SU-DHL-6 (cell line): ENCODE data around the gene TULP4.

Experiments
- H2AFZ ChIP-seq: fragments of 200-600 bp; sonication (generic); 2 replicates; pipeline ENCODE4 v1.6.1; 2014; ENCODE audit warnings: low read depth, mild to moderate bottlenecking, moderate library complexity, mixed read lengths, antibody characterized with exemption, low read length; ENCODE audit not compliant: severe bottlenecking
- H3F3A ChIP-seq: fragments of 200-600 bp; shearing (Covaris generic); 2 replicates; pipeline ENCODE4 v1.6.0; 2016; ENCODE audit warnings: antibody characterized with exemption, mild to moderate bottlenecking; ENCODE audit not compliant: insufficient read depth
- H3K27ac ChIP-seq: fragments of 200-600 bp; sonication (generic); 2 replicates; pipeline ENCODE4 v1.5.1; 2016; ENCODE audit warnings: low read depth, mild to moderate bottlenecking, low read length, moderate library complexity, mixed read lengths
- H3K27me3 ChIP-seq: fragments of 200-600 bp; sonication (generic), shearing (Covaris generic); 2 replicates; pipeline ENCODE4 v1.6.0; 2014; ENCODE audit warnings: mild to moderate bottlenecking, low read length
- H3K36me3 ChIP-seq: fragments of 200-600 bp; sonication (generic); 2 replicates; pipeline ENCODE4 v1.6.1; 2014; ENCODE audit warnings: mild to moderate bottlenecking, low read length, mixed read lengths
- H3K4me2 ChIP-seq: fragments of 300-600, 200-600 bp; shearing (Covaris generic), sonication (generic); 2 replicates; pipeline ENCODE4 v1.6.0; 2014; ENCODE audit warnings: low read length, low read depth, mild to moderate bottlenecking; ENCODE audit not compliant: poor library complexity, severe bottlenecking
- H3K4me3 ChIP-seq: fragments of 200-600 bp; sonication (generic); 2 replicates; pipeline ENCODE4 v1.5.1; 2014; ENCODE audit warnings: antibody characterized with exemption, low read length, mild to moderate bottlenecking, mixed read lengths; ENCODE audit not compliant: insufficient read depth, poor library complexity, severe bottlenecking
- H3K79me2 ChIP-seq: fragments of 200-600 bp; sonication (generic); 2 replicates; pipeline ENCODE4 v1.6.1; 2014; ENCODE audit warnings: mild to moderate bottlenecking, low read length, moderate library complexity; ENCODE audit not compliant: insufficient read depth
- H3K9ac ChIP-seq: fragments of 200-600 bp; sonication (generic); 2 replicates; pipeline ENCODE4 v1.7.0; 2014; ENCODE audit warnings: mild to moderate bottlenecking, low read length
- H3K9me2 ChIP-seq: fragments of 200-600 bp; sonication (generic); replicated peaks from 2 replicates; pipeline ENCODE4 v1.6.1; 2014; ENCODE audit warnings: low read length; ENCODE audit not compliant: insufficient read depth
- H3K9me3 ChIP-seq: fragments of 200-600 bp; sonication (generic); 2 replicates; pipeline ENCODE4 v1.6.1; 2014; ENCODE audit warnings: low read length, mixed read lengths; ENCODE audit not compliant: insufficient read depth
- H4K20me1 ChIP-seq: fragments of 200-600 bp; sonication (generic); 2 replicates; pipeline ENCODE4 v1.6.1; 2014; ENCODE audit warnings: low read depth, mild to moderate bottlenecking, antibody characterized with exemption, low read length, moderate library complexity, mixed read lengths
- CTCF ChIP-seq: fragments of 200-600 bp; sonication (generic); IDR thresholded peaks from one replicate; pipeline ENCODE4 v1.5.1; 2017; ENCODE audit warnings: antibody characterized with exemption, mild to moderate bottlenecking, low read length, moderate library complexity; ENCODE audit not compliant: insufficient read depth, poor library complexity, severe bottlenecking
- EZH2phosphoT487 ChIP-seq: fragments of 200-600 bp; sonication (generic), shearing (Covaris generic); conservative IDR thresholded peaks from 2 replicates; pipeline ENCODE4 v1.6.1; 2018; ENCODE audit warnings: mild to moderate bottlenecking, antibody characterized with exemption, low read length, moderate library complexity, mixed read lengths

The TULP4 gene

GRCh38 chr6:158329531-158329930 lies 17.3 kb downstream of the TULP4 start:
- Histone ChIP-seq H4K20me1 (peaks cover 3% of the 10 kb centered on the region; the same call in 1 of the 2 replicates), H3K36me3 (no peaks in the 10 kb centered on the region), H3K4me2 (no peak overlapping the region), H3F3A (no peaks in the 10 kb centered on the region), H3K9me3 (no peaks in the 10 kb centered on the region), H3K9ac (no peak overlapping the region), H3K27ac (no peak overlapping the region; the same call in 1 of the 2 replicates), H3K79me2 (peaks cover 91% of the 10 kb centered on the region), H2AFZ (no peak overlapping the region), H3K4me3 (no peak overlapping the region), H3K27me3 (no peaks in the 10 kb centered on the region), H3K9me2 (no peaks in the 10 kb centered on the region)
- TF ChIP-seq CTCF (no peak), EZH2phosphoT487 (no peak)

- Histone ChIP-seq H3F3A (no peaks in the 10 kb centered on the region), H3K9ac (no peak overlapping the region), H3K27ac (no peak overlapping the region), H3K36me3 (no peaks in the 10 kb centered on the region), H3K9me3 (no peaks in the 10 kb centered on the region), H3K4me2 (no peak overlapping the region), H2AFZ (no peak overlapping the region), H3K27me3 (no peaks in the 10 kb centered on the region), H3K9me2 (no peaks in the 10 kb centered on the region), H4K20me1 (peaks cover 3% of the 10 kb centered on the region; the same call in 1 of the 2 replicates), H3K79me2 (peaks cover 90% of the 10 kb centered on the region), H3K4me3 (no peak overlapping the region)
- TF ChIP-seq EZH2phosphoT487: no peak
- no peak for TF ChIP-seq CTCF
Measured at GRCh38 chr6:158330016-158330415, 17.8 kb downstream of the TULP4 start.

- Histone ChIP-seq H3K9ac (no peak overlapping the region), H3K27me3 (no peaks in the 10 kb centered on the region), H3K27ac (no peak overlapping the region), H3K9me2 (no peaks in the 10 kb centered on the region), H3K36me3 (no peaks in the 10 kb centered on the region), H3K4me2 (no peak overlapping the region), H3K79me2 (peaks cover 84% of the 10 kb centered on the region), H3F3A (no peaks in the 10 kb centered on the region), H3K9me3 (no peaks in the 10 kb centered on the region), H4K20me1 (0 out of 2 replicates have a peak, but pooled peaks cover 3% of the 10 kb centered on the region), H3K4me3 (no peak overlapping the region), H2AFZ (no peak overlapping the region)
- TF ChIP-seq EZH2phosphoT487: no peak
- no peak for TF ChIP-seq CTCF
Measured at GRCh38 chr6:158332237-158332636, 20.0 kb downstream of the TULP4 start.

GRCh38 chr6:158333094-158333493 lies 20.8 kb downstream of the TULP4 start:
- Histone ChIP-seq H3K4me3 (no peak overlapping the region), H3K79me2 (peaks cover 78% of the 10 kb centered on the region), H3K9me2 (no peaks in the 10 kb centered on the region)

More at GRCh38 chr6:158333094-158333493, 20.8 kb downstream of the TULP4 start:
- no peak overlapping the region for H2AFZ ChIP-seq
- H3K27ac ChIP-seq: no peak overlapping the region
- no peaks in the 10 kb centered on the region for H3K36me3 ChIP-seq
- no peaks in the 10 kb centered on the region for H4K20me1 ChIP-seq
- no peak overlapping the region for H3K9ac ChIP-seq
- no peaks in the 10 kb centered on the region for H3F3A ChIP-seq
- no peaks in the 10 kb centered on the region for H3K9me3 ChIP-seq
- H3K27me3 ChIP-seq: no peaks in the 10 kb centered on the region
- H3K4me2 ChIP-seq: no peak overlapping the region
- TF ChIP-seq CTCF: no peak
- TF ChIP-seq EZH2phosphoT487: no peak
